NB4 (cell line): ENCODE results near the gene TMEM156.

Experiments used
- CTCF ChIP-seq: IDR thresholded peaks from one replicate; pipeline ENCODE4 v1.5.1; 2012; ENCODE audit warnings: low read depth, low read length
- MYC ChIP-seq: IDR thresholded peaks from 2 replicates; pipeline ENCODE4 v1.6.1; 2011; ENCODE audit warnings: low read depth, low read length
- POLR2A ChIP-seq: IDR thresholded peaks from 2 replicates; pipeline ENCODE4 v1.6.1; 2011; ENCODE audit warnings: mild to moderate bottlenecking; ENCODE audit not compliant: insufficient read length; ENCODE audit errors: extremely low read depth

DNA sequence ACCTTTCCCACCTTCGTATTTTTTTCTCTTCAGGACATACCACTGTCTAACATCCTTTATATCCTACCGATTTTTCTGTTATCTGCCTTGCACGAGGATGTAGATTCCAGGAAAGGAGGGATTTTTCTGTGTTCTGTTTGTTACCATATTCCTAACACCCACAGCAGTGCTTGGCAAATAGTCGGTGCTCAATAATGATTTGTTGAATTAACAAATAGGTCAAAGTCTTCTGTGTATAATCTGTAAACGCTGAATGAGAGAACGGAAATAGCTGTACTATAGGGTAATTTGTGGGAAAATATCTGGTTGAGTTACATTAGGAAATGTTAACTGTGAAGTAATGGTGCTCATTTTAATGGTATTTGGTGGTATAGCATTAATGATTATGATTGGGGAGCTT lies 81.5 kb downstream of the TMEM156 start:
- TF ChIP-seq POLR2A (no peak), CTCF (no peak), MYC (no peak)
